ENCODE results near the gene ROBO2.

The ROBO2 gene

DNA sequence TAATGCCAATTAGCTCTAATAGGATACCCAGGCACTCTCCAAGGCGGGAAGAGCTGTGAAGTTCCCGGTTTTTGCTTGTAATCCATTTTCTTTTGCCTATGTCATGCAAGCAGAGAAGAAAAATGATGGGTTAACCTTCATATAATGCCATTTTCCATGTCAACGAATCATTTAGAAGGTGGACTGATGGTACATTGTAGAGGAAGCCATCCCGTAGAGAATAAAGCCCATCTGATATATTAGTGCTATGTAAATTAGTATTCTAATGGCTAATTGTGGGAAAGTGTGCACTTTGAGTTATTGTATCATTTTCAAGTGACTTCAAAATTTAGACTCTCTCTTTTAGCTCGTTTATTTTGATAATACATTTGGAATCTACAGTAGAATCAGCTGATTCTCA is 509.1 kb downstream of the ROBO2 start:
- no peak for DNase-seq (ENCODE audit: low spot score)
- Histone ChIP-seq H3K4me3 (no peak overlapping the region), H3K27ac (no peak overlapping the region)
- no peak for TF ChIP-seq CTCF (IDR thresholded peaks at IDR 0.05)

DNA sequence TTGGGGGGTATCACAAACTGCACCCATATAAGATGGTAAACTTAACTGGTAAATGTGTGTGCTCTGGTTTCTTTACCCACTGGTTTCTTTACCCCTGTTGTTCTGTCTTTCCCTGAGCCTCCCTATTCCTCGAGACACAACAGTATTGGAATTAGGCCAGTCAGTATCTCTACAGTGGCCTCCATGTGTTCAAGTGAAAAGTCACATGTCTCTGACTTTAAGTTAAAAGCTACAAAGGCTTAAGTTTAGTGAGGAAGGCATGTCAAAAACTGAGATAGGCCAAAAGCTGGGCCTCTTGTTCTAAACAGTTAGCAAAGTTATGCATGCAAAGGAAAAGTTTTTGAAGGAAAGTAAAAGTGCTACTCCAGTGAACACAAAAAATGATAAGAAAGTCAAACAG is 513.3 kb downstream of the ROBO2 start:
- no peak for DNase-seq (ENCODE audit: low spot score)
- Histone ChIP-seq H3K4me3 (no peak overlapping the region), H3K27ac (no peak overlapping the region)
- TF ChIP-seq CTCF (IDR thresholded peaks at IDR 0.05): no peak

DNA sequence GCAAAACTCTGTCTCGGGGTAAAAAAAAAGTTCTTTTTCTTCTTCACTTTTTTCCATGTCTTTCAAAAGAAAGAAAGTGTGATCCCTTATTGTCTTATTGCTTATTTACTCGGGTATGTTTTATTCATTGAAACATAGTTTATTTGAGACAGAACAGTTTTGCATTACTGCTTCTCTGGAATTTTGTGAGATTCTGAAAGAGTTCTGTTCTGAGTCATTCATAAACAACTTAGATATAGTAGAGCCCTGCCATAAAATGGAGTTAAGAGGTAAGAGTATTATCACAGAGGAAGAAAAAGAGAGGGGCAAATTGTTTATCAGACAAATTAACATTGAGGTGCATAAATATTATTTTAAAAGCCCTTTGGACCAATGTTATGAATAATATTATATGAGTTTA is 522.2 kb downstream of the ROBO2 start:
- Histone ChIP-seq H3K27ac (no peak overlapping the region), H3K4me3 (no peak overlapping the region)
- TF ChIP-seq CTCF (IDR thresholded peaks at IDR 0.05): no peak
- no peak for DNase-seq (ENCODE audit: low spot score)

DNA sequence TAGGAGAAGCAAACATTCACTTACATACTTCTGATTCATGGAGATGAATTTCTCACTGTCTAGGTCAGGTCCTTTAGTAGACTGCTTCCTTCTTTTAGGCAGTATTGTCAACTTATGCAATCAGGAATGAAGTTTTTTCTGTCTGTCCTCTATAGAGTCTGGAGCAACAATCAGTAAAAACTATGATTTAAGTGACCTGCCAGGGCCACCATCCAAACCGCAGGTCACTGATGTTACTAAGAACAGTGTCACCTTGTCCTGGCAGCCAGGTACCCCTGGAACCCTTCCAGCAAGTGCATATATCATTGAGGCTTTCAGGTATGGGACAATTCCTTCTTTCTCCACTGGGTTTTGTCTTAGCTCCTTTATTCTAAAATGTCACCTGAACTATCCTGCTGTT is 523.1 kb downstream of the ROBO2 start:
- Histone ChIP-seq H3K4me3 (no peak overlapping the region), H3K27ac (no peak overlapping the region)
- DNase-seq (ENCODE audit: low spot score): no peak
- no peak for TF ChIP-seq CTCF (IDR thresholded peaks at IDR 0.05)

GRCh38 chr3:77566055-77566454 is 526.2 kb downstream of the ROBO2 start:
- H3K4me3 ChIP-seq: no peak overlapping the region
- no peak for DNase-seq (ENCODE audit: low spot score)
- TF ChIP-seq CTCF (IDR thresholded peaks at IDR 0.05): no peak
- H3K27ac ChIP-seq: no peak overlapping the region

GRCh38 chr3:77571971-77572715 is 532.2 kb downstream of the ROBO2 start:
- no peak for TF ChIP-seq CTCF (IDR thresholded peaks at IDR 0.05)

DNA sequence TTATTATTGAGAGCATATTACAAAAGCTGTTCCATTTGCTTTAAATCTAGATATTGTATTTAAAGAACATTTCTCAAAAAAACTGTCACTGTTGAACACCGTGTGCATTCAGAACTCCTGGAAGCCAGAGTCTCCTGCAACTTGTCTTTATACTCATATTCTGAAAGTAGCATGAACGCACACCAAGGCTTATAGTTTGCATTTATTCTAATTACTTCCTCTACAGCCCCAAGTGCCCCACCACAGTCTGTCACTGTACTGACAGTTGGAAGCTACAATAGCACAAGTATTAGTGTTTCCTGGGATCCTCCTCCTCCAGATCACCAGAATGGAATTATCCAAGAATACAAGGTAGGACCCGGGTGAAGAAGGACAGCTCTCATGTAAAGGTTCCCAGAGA is 537.4 kb downstream of the ROBO2 start:
- Histone ChIP-seq H3K27ac (no peak overlapping the region), H3K4me3 (no peak overlapping the region)
- TF ChIP-seq CTCF (IDR thresholded peaks at IDR 0.05): no peak
- DNase-seq (ENCODE audit: low spot score): no peak

More at GRCh38 chr3:77571971-77572715, 532.2 kb downstream of the ROBO2 start:
- Histone ChIP-seq H3K4me3 (no peak overlapping the region), H3K27ac (no peak overlapping the region)
- no peak for DNase-seq (ENCODE audit: low spot score)
